GM18498 (cell line): ENCODE results near the gene LGMN.
"Not testable (repeated sequence)": the region's sequence is repeated elsewhere in the genome, so short reads cannot be mapped to it uniquely, and the experiment has no call there.

ENCODE experiments used
- ATAC-seq: cut with Tn5 transposase; IDR thresholded peaks from one replicate; pipeline ENCODE4 v1.9.1; 2021; ENCODE audit warnings: mild to moderate bottlenecking, moderate library complexity; ENCODE audit not compliant: unreplicated experiment

LGMN gene

DNA sequence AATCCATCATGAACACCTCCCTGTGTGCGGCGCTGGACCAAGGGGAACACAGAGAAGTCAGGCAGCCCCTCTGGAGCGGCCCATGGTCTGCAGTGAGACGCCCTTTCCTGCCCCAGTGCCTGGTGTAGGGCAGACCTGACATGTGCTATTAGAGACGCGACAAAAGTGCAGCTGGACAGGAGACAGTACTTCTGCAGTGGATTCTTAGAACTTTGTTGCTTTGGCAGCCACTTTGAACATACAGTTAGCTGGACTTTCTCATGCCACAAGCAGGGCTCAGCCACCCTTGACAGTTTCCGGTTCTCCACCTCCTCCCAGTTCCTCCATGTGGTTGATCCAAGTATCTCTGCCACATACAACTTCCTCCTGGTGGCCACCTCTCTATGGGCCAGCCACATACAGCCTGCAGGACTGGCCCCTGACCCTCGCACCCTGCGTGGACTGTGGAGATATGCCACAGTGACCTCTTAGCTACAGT, 45.9 kb downstream of the LGMN start:
- no peak for ATAC-seq

- no peak for ATAC-seq
Measured at GRCh38 chr14:92701826-92702225, 46.6 kb downstream of the LGMN start.

GRCh38 chr14:92698393-92698792, 50.0 kb downstream of the LGMN start:
- ATAC-seq = no peak

- no peak for ATAC-seq
Measured at GRCh38 chr14:92696366-92696765, 52.1 kb downstream of the LGMN start.

DNA sequence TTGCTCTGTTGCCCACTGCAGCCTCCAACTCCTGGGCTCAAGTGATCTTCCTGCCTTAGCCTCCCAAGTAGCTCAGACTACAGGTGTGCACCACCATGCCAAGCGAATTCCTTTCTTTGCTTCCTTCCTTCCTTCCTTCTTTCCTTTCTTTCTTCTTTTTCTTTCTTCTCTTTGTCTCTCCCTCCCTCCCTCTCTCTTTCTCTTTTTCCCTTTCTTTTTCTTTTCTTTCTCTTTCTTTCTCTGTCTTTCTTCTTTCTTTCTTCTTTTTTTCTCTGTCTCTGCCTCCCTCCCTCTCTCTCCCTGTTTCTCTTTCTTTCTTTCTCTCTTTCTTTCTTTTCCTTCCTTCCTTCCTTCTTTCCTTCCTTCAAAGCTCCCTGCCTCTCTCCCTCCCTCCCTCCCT, 52.9 kb downstream of the LGMN start:
- ATAC-seq = no peak

- no peak for ATAC-seq
Measured at GRCh38 chr14:92694807-92695206, 53.6 kb downstream of the LGMN start.

GRCh38 chr14:92693998-92694795, 54.2 kb downstream of the LGMN start:
- no peak for ATAC-seq

- ATAC-seq = no peak
Measured at GRCh38 chr14:92692822-92693226, 55.6 kb downstream of the LGMN start.

DNA sequence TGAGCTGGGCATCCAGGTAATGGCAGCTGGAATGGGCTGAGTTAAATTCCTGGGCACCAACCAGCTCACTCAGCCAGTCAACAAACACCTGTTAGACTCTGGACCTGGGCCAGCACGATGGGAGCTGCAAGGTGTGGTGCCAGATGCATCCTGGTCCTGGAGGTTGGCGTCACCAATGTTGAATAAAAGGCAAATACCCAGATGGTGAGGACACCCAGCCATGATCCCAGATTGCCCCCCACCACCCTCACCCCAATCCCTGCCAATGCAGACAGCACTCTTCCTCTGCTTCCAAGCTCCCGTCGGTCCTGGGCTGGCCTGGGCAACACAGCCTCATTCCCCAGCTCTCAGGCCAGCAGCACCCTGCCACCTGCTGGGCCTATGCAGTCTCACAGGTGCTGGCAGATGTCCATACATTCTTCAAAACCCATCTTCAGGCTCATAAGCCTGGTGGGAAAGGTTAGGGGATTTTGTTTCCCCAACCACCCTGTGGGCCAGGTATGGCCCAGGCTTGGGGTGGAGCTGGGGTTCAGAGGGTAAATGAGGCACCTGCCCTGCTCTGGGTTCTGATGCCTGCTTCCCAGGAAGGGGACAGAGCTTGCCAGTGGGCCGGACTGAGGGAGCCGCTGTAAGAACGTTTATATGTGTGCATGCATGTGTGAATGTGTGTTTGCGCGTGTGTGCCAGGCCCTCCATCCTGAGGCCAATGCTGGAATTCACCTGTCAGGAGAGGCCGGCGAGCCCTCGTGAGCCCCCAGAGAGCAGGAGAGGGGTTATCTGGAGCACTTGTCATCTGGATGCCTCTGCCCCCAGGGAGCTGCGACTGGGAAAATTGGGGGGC, 58.0 kb downstream of the LGMN start:
- no peak for ATAC-seq

GRCh38 chr14:92688434-92689375, 59.7 kb downstream of the LGMN start:
- no peak for ATAC-seq

DNA sequence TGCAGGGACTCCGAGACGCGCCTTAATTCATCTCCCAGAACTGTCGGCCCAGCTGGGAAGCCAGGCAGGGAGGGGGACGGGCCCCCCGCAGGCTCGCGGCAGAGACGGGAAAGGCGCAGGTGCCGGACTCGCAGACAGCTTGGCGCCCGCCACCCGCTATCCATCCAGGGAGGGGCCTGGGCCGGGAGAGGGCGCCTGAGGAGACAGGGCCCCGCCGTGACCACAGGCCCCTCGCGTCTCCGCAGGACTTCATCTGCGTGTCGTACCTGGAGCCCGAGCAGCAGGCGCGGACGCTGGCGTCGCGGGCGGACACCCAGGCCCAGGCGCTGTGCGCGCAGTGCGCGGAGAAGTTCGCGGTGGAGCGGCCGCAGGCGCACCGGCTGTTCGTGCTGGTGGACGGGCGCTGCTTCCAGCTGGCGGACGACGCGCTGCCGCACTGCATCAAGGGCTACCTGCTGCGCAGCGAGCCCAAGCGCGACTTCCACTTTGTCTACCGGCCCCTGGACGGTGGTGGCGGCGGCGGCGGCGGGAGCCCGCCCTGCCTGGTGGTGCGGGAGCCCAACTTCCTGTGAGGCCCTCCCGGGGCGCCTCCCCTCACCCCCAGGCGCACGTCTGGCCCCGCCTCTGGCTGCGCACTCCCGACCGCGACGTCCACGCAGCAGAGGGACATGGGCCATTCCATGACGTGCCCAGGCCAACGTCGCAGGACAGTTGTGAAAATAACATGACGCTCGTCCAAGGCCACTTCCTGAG, 60.6 kb downstream of the LGMN start:
- no peak for ATAC-seq

GRCh38 chr14:92686900-92687427, 61.5 kb downstream of the LGMN start:
- ATAC-seq = no peak

GRCh38 chr14:92686411-92686899, 62.0 kb downstream of the LGMN start:
- ATAC-seq = no peak

DNA sequence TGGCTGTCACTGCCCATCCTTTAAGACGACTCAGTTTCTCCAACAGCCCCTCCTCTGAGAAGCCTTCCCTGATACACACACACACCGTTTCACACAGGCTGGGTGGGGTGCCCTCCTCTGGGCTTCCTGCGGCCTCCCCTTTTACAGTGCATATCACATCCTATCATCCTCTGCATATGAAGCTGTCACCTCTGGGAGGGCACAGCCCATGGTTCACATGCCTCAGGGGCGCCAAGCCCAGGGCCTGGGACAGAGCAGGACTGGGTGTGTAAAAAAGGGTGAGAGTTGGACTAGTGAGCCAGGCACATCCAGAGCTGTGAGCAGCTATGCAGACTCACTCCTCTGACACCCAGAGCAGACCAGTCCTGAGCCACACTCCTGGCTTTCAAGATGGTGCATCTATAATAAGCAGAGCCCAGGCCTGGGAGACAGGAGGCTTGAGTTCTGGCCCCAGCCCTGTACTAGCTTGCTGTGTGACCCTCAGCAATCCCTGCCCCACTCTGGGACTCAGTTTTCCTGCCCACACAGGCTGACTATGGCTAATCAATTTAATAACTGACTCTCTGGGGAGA, 62.6 kb downstream of the LGMN start:
- ATAC-seq = no peak

GRCh38 chr14:92684801-92685560, 63.4 kb downstream of the LGMN start:
- ATAC-seq = no peak

- no peak for ATAC-seq
Measured at GRCh38 chr14:92683041-92683440, 65.4 kb downstream of the LGMN start.

- ATAC-seq = peak; percentile 26
Measured at GRCh38 chr14:92680781-92681650, 67.4 kb downstream of the LGMN start.

DNA sequence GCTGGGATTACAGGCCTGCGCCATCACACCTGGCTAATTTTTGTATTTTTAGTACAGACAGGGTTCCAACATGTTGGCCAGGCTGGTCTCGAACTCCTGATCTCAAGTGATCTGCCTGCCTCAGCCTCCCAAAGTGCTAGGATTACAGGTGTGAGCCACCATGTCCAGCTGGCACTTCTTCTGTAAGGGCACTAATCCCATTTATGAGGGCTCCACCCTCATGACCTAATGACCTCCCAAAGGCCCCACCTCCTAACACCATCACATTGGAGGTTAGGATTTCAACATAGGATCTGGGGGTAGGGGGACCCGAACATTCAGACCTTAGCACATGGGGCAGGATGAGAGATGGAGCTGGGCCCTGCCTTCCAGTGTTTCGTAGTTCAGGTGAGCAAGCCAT, 68.1 kb downstream of the LGMN start:
- ATAC-seq = not testable (repeated sequence)
